PFSK-1 (cell line): Measurements from ENCODE around the gene IMPA2.

Experiments
- SIN3A ChIP-seq: IDR thresholded peaks from 2 replicates; pipeline ENCODE4 v1.6.1; 2012; ENCODE audit warnings: mild to moderate bottlenecking, low read length, moderate library complexity, borderline replicate concordance; ENCODE audit not compliant: insufficient read depth
- TAF1 ChIP-seq: IDR thresholded peaks from 2 replicates; pipeline ENCODE4 v1.6.1; 2012; ENCODE audit warnings: low read length, control low read depth, borderline replicate concordance; ENCODE audit not compliant: insufficient read depth
- TF ChIP-seq, protein P1 (sequence below), 2 experiments: IDR thresholded peaks; 2 replicates each; pipeline versions ENCODE4 v1.6.1 to v1.8.0; 2011 to 2012; ENCODE audit warnings: low read depth in 2 of 2, low read length in 2 of 2, control low read depth in 1 of 2, inconsistent platforms in 1 of 2, mild to moderate bottlenecking in 1 of 2, moderate library complexity in 1 of 2; ENCODE audit not compliant: insufficient read depth in 1 of 2

GRCh38 chr18:11940956-11941355, 40.4 kb upstream of the IMPA2 start:
- TF ChIP-seq SIN3A = no peak
- TF ChIP-seq TAF1 = no peak
- TF ChIP-seq, protein P1, sequence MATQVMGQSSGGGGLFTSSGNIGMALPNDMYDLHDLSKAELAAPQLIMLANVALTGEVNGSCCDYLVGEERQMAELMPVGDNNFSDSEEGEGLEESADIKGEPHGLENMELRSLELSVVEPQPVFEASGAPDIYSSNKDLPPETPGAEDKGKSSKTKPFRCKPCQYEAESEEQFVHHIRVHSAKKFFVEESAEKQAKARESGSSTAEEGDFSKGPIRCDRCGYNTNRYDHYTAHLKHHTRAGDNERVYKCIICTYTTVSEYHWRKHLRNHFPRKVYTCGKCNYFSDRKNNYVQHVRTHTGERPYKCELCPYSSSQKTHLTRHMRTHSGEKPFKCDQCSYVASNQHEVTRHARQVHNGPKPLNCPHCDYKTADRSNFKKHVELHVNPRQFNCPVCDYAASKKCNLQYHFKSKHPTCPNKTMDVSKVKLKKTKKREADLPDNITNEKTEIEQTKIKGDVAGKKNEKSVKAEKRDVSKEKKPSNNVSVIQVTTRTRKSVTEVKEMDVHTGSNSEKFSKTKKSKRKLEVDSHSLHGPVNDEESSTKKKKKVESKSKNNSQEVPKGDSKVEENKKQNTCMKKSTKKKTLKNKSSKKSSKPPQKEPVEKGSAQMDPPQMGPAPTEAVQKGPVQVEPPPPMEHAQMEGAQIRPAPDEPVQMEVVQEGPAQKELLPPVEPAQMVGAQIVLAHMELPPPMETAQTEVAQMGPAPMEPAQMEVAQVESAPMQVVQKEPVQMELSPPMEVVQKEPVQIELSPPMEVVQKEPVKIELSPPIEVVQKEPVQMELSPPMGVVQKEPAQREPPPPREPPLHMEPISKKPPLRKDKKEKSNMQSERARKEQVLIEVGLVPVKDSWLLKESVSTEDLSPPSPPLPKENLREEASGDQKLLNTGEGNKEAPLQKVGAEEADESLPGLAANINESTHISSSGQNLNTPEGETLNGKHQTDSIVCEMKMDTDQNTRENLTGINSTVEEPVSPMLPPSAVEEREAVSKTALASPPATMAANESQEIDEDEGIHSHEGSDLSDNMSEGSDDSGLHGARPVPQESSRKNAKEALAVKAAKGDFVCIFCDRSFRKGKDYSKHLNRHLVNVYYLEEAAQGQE (IDR thresholded peaks at IDR 0.05; ENCODE audit: insufficient read depth in 1 of 2, low read depth in 2 of 2, low read length in 2 of 2) = no peak
